Measurements from ENCODE around the gene LRFN3.

DNA sequence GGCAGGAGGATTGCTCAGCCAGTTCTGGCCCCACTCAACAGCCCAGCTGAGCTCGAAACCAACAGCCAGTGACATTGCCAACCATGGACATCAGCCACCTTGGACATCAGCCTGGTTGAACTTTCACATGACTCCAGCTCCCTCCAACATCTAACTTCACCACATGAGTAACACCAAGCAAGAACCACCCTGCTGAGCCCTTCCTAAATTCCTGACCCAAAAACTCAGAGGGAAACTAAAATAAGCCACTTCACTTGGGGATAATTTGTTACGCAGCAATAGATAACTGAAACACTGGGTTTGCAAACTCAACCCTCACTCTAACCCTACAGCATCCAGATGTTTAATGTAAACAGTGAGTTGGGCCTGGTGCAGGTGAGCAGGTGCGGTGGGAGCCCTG, 10.7 kb upstream of the LRFN3 start:
- TF ChIP-seq, protein P1, sequence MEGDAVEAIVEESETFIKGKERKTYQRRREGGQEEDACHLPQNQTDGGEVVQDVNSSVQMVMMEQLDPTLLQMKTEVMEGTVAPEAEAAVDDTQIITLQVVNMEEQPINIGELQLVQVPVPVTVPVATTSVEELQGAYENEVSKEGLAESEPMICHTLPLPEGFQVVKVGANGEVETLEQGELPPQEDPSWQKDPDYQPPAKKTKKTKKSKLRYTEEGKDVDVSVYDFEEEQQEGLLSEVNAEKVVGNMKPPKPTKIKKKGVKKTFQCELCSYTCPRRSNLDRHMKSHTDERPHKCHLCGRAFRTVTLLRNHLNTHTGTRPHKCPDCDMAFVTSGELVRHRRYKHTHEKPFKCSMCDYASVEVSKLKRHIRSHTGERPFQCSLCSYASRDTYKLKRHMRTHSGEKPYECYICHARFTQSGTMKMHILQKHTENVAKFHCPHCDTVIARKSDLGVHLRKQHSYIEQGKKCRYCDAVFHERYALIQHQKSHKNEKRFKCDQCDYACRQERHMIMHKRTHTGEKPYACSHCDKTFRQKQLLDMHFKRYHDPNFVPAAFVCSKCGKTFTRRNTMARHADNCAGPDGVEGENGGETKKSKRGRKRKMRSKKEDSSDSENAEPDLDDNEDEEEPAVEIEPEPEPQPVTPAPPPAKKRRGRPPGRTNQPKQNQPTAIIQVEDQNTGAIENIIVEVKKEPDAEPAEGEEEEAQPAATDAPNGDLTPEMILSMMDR (IDR thresholded peaks at IDR 0.05; ENCODE audit: insufficient read depth, low read length) = no peak
- no peak for TF ChIP-seq GABPA (IDR thresholded peaks at IDR 0.05; ENCODE audit: low read depth)
